Activated CD8-positive, alpha-beta memory T cell treated with anti-CD3 and anti-CD28 coated beads, Interleukin-2, amount 10 ng/mL, durations not matched to agents 7 days and 5 days (primary cell): ENCODE measurements around the gene DOCK9. TPM values are rescaled to one million over a fixed set of nuclear protein-coding genes. Genes with fewer than 3 reads are reported as not detected.

Experiments
- ATAC-seq: fragments of 150-1000 bp; cut with Tn5 transposase; one replicate; pipeline ENCODE4 v1.10.0; 2021; ENCODE audit warnings: moderate library complexity
- CTCF ChIA-PET: fragments of 350-600 bp; sonication (Branson Sonifier 250); formaldehyde crosslinking; loops from one replicate; lab custom pipeline; 2021; ENCODE audit warnings: antibody characterized with exemption; lab: Charles Lee
- DNase-seq: peaks from one replicate; pipeline ENCODE4 v3.0.0-alpha.2; 2020
- H3K27ac Mint-ChIP-seq: one replicate; pipeline ENCODE4 v1.8.0; 2021; ENCODE audit warnings: mild to moderate bottlenecking, mixed read lengths
- H3K27me3 Mint-ChIP-seq: one replicate; pipeline ENCODE4 v1.8.0; 2021; ENCODE audit warnings: mixed read lengths
- H3K36me3 Mint-ChIP-seq: one replicate; pipeline ENCODE4 v1.8.0; 2021; ENCODE audit warnings: mild to moderate bottlenecking, mixed read lengths
- H3K4me1 Mint-ChIP-seq: one replicate; pipeline ENCODE4 v1.8.0; 2021; ENCODE audit warnings: mixed read lengths
- H3K4me3 Mint-ChIP-seq: one replicate; pipeline ENCODE4 v1.8.0; 2021; ENCODE audit warnings: mild to moderate bottlenecking, moderate library complexity, mixed read lengths
- H3K9me3 Mint-ChIP-seq: one replicate; pipeline ENCODE4 v1.8.0; 2022; ENCODE audit warnings: low read depth, mixed read lengths
- total RNA-seq, 2 experiments: library from RNA; stranded (reverse); gene quantifications; one replicate each; pipeline ENCODE4 v1.2.3, GENCODE V29; 2021

Gene DOCK9
- total RNA-seq, 2 experiments from 2014 or later, result 37.5 to 79.9 TPM

GRCh38 chr13:98751367-98751782 lies 226.5 kb downstream of the DOCK9 start:
- Mint-ChIP-seq H3K4me3 (no peak overlapping the region), H3K4me1 (peaks cover 3% of the 10 kb centered on the region), H3K27ac (no peak overlapping the region), H3K9me3 (peaks cover 3% of the 10 kb centered on the region), H3K36me3 (peaks cover 4% of the 10 kb centered on the region), H3K27me3 (peaks cover 59% of the 10 kb centered on the region)
- DNase-seq, result no peak
- CTCF ChIA-PET, result no interaction called here
- no peak for ATAC-seq

DNA sequence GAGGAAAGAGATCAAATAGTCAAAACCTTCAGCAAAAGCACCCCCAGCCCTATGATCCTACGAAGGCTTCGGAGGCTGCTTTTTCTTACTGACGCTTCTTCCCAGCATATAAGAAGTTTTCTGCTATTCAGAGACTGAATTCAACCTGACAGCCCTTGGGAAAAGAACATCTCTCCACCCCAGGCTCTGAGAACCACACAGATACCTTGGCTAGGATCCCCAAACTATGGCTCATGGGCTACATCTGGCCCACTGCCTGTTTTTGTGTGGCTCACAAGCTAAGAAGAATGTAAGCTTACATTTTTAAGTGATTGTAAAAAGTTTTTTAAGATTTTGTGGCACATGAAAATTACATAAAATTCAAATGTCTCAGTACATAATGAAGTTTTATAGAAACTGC lies 228.4 kb downstream of the DOCK9 start:
- Mint-ChIP-seq H3K36me3 (peaks cover 4% of the 10 kb centered on the region), H3K4me1 (peaks cover 3% of the 10 kb centered on the region), H3K27me3 (peaks cover 49% of the 10 kb centered on the region), H3K4me3 (no peak overlapping the region), H3K9me3 (peaks cover 3% of the 10 kb centered on the region), H3K27ac (no peak overlapping the region)
- DNase-seq (no peak), ATAC-seq (no peak)
- CTCF ChIA-PET, result no interaction called here

DNA sequence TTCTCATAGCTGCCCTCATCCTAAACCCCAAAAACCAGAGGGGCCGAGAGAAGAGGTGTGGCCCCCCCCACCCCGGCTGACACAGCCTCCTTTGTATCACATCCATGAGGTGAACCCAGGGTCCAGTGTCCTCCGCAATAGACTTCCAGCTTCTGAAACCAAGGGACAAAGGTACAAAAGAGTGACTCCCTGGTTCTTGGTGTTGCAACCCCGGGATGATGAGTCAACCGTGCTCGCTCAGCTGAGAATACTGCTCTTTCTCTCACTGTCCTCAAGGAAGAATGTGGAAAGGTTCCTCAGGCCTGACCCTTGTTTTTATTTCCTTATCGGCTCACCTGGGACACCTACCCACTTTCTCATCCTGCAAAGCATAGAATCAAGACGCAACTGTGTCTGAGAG lies 230.9 kb downstream of the DOCK9 start:
- H3K36me3 Mint-ChIP-seq, result no peaks in the 10 kb centered on the region
- ATAC-seq (no peak), DNase-seq (no peak)
- no peaks in the 10 kb centered on the region for H3K9me3 Mint-ChIP-seq
- CTCF ChIA-PET, result no interaction called here
- H3K27me3 Mint-ChIP-seq, result peaks cover 30% of the 10 kb centered on the region
- H3K27ac Mint-ChIP-seq, result no peak overlapping the region
- H3K4me1 Mint-ChIP-seq, result no peaks in the 10 kb centered on the region
- no peak overlapping the region for H3K4me3 Mint-ChIP-seq

Other genes with a start within 250 kb of the DOCK9 start
- gene SLC15A1, start 225.4 kb downstream of the DOCK9 start, total RNA-seq, result not detected
- gene UBAC2, start 222.8 kb upstream of the DOCK9 start, total RNA-seq, result 10 to 100 TPM; 52.8 to 60.8 TPM